B cell (primary cell): ENCODE results near the gene ADAR. TPM values are rescaled to one million over a fixed set of nuclear protein-coding genes. Genes with fewer than 3 reads are reported as not detected.

Experiments used
- ATAC-seq: fragments of 200-7000 bp; cut with Tn5 transposase; one replicate; pipeline ENCODE4 v1.10.0; 2021; ENCODE audit warnings: low read depth, mild to moderate bottlenecking, moderate number of reproducible peaks, moderate library complexity
- CTCF ChIA-PET: fragments of 350-600 bp; sonication (Branson Sonifier 250); formaldehyde crosslinking; loops from one replicate; lab custom pipeline; 2021; ENCODE audit warnings: antibody characterized with exemption, inconsistent platforms; lab: Charles Lee
- POLR2A ChIA-PET: fragments of 350-600 bp; sonication (Branson Sonifier 250); formaldehyde crosslinking; loops from one replicate; lab custom pipeline; 2021; ENCODE audit warnings: antibody characterized with exemption; lab: Charles Lee
- DNase-seq: peaks from one replicate; pipeline ENCODE4 v3.0.0; 2013
- H2AFZ ChIP-seq: 2 replicates; pipeline ENCODE4 v1.6.1; 2012; ENCODE audit warnings: mild to moderate bottlenecking, low read depth, low read length; ENCODE audit not compliant: insufficient read depth, poor library complexity, severe bottlenecking
- H3K27ac ChIP-seq, 2 donors: 1 replicate in 1 of 2; 2 replicates in 1 of 2; pipeline ENCODE4 v1.5.1; 2012 to 2013; ENCODE audit warnings: low read length in 2 of 2, mild to moderate bottlenecking in 2 of 2, moderate library complexity in 1 of 2
- H3K27me3 ChIP-seq, 4 experiments: fragments of 200-600 bp in 1 of 4; sonication (generic) in 1 of 4; replicated peaks in 1 of 4; 1 replicate in 2 of 4; 2 replicates in 2 of 4; pipeline versions ENCODE4 v1.6.1 to v1.7.0; 2013 to 2016; ENCODE audit warnings: low read length in 3 of 4, mild to moderate bottlenecking in 2 of 4, mixed read lengths in 1 of 4, moderate library complexity in 1 of 4; ENCODE audit not compliant: insufficient read depth in 4 of 4, control insufficient read depth in 3 of 4; ENCODE audit errors: control extremely low read depth in 1 of 4
- H3K36me3 ChIP-seq, 2 experiments: replicated peaks in 1 of 2; 1 replicate in 1 of 2; 2 replicates in 1 of 2; pipeline versions ENCODE4 v1.6.1 to v1.7.1; 2013; ENCODE audit warnings: low read length in 1 of 2; ENCODE audit not compliant: insufficient read depth in 2 of 2, control insufficient read depth in 1 of 2; ENCODE audit errors: control extremely low read depth in 1 of 2, extremely low read depth in 1 of 2
- H3K4me1 ChIP-seq, 2 donors: fragments of 200-600 bp in 1 of 2; sonication (generic) in 1 of 2; 1 replicate in 1 of 2; 2 replicates in 1 of 2; pipeline versions ENCODE4 v1.5.1 to v1.6.1; 2013 to 2017; ENCODE audit warnings: low read length in 2 of 2; ENCODE audit not compliant: control insufficient read depth in 2 of 2, insufficient read depth in 2 of 2
- H3K4me2 ChIP-seq: replicated peaks from 2 replicates; pipeline ENCODE3; 2012; ENCODE audit warnings: mild to moderate bottlenecking, low read depth, low read length; ENCODE audit not compliant: poor library complexity, severe bottlenecking
- H3K4me3 ChIP-seq, 5 experiments: fragments of 200-600 bp in 1 of 5; sonication (generic) in 1 of 5; 1 replicate in 3 of 5; 2 replicates in 2 of 5; pipeline versions ENCODE4 v1.5.1 to v1.7.0; 2011 to 2016; ENCODE audit warnings: low read length in 4 of 5, mild to moderate bottlenecking in 4 of 5, low read depth in 2 of 5, control low read depth in 1 of 5, moderate library complexity in 1 of 5; ENCODE audit not compliant: insufficient read depth in 1 of 5; ENCODE audit errors: control extremely low read depth in 1 of 5, extremely low read depth in 1 of 5
- H3K79me2 ChIP-seq: fragments of 200-600 bp; sonication (generic); one replicate; pipeline ENCODE4 v1.6.0; 2016; ENCODE audit warnings: low read length; ENCODE audit not compliant: control insufficient read depth, insufficient read depth
- H3K9ac ChIP-seq: fragments of 200-600 bp; sonication (generic); 2 replicates; pipeline ENCODE4 v1.6.1; 2017; ENCODE audit warnings: mild to moderate bottlenecking, low read length, moderate library complexity
- H3K9me3 ChIP-seq, 3 donors: one replicate each; pipeline versions ENCODE4 v1.6.1 to v1.7.1; 2013; ENCODE audit warnings: low read length in 2 of 3; ENCODE audit not compliant: control insufficient read depth in 2 of 3, insufficient read depth in 1 of 3; ENCODE audit errors: control extremely low read depth in 1 of 3
- H4K20me1 ChIP-seq: 2 replicates; pipeline ENCODE4 v1.6.0; 2012; ENCODE audit warnings: mild to moderate bottlenecking, low read length; ENCODE audit not compliant: insufficient read depth, control insufficient read depth, poor library complexity, severe bottlenecking
- H3K27ac Mint-ChIP-seq: one replicate; pipeline ENCODE4 v1.8.0; 2021; ENCODE audit warnings: mixed read lengths
- H3K27me3 Mint-ChIP-seq: one replicate; pipeline ENCODE4 v1.8.0; 2021; ENCODE audit warnings: mixed read lengths
- H3K4me1 Mint-ChIP-seq: one replicate; pipeline ENCODE4 v1.8.0; 2021; ENCODE audit warnings: mixed read lengths
- H3K4me3 Mint-ChIP-seq: one replicate; pipeline ENCODE4 v1.8.0; 2021; ENCODE audit warnings: mixed read lengths
- H3K9me3 Mint-ChIP-seq: one replicate; pipeline ENCODE4 v1.8.0; 2022; ENCODE audit warnings: mixed read lengths; ENCODE audit not compliant: insufficient read depth
- CTCF ChIP-seq: fragments of 200-600 bp; IDR thresholded peaks from one replicate; pipeline ENCODE4 v1.8.0; 2022; ENCODE audit warnings: antibody characterized with exemption, mild to moderate bottlenecking
- EZH2 ChIP-seq: IDR thresholded peaks from 2 replicates; pipeline ENCODE4 v1.6.1; 2012; ENCODE audit warnings: borderline replicate concordance, low read depth, mild to moderate bottlenecking, moderate library complexity, low read length; ENCODE audit not compliant: insufficient read depth, poor library complexity, severe bottlenecking
- WGBS: methylation state at CpG from one replicate; pipeline ENCODE4 v1.1.5; 2013; ENCODE audit warnings: missing lambda C conversion rate; ENCODE audit not compliant: insufficient coverage; 5-methylcytosine and 5-hydroxymethylcytosine counted together
- intact Hi-C: fragments of 100-400 bp; cut with micrococcal nuclease; formaldehyde crosslinking; loops from one replicate; pipeline ENCODE4 v1.10.0; 2022
- polyA plus RNA-seq: library from polyadenylated mRNA; depleted of rRNA; stranded (reverse); fragments of >200 nt; gene quantifications from 2 replicates; pipeline ENCODE4 v1.2.3, GENCODE V29; 2012
- total RNA-seq, 2 donors: library from RNA; stranded (reverse); fragments of 120-200 nt in 1 of 2; gene quantifications; 1 replicate in 1 of 2; 2 replicates in 1 of 2; pipeline versions ENCODE4 v1.2.3 to v1.2.4, GENCODE V29; 2013 to 2022

ADAR gene
- total and polyA plus RNA-seq, 2 donors (not counting 1 experiment from before 2014, with no cell fraction given), result 64.9 to 241 TPM

GRCh38 chr1:154620751-154621150, 12.8 kb upstream of the ADAR start:
- peaks cover 1 to 4% of the 10 kb centered on the region in 2 experiments for H3K36me3 ChIP-seq
- no peak overlapping the region for H3K4me3 Mint-ChIP-seq
- ChIA-PET POLR2A (interaction anchor here (1.1 kb wide), 1 partner anchor 12 kb away, joined by 6 read pairs; no protein-coding TSS in a partner anchor), CTCF (interaction anchor here (0.7 to 1.2 kb wide), 3 partner anchors 10 to 367 kb away, joined by 3 to 5 read pairs (median 4); no protein-coding TSS in a partner anchor)
- H3K27me3 ChIP-seq, result no peaks in the 10 kb centered on the region
- H3K9ac ChIP-seq, result no peak overlapping the region
- H3K4me2 ChIP-seq, result no peak overlapping the region
- no peaks in the 10 kb centered on the region for H3K27me3 Mint-ChIP-seq
- H3K9me3 ChIP-seq, result no peaks in the 10 kb centered on the region
- H3K27ac ChIP-seq, result no peak overlapping the region
- H2AFZ ChIP-seq, result no peak overlapping the region
- H3K9me3 Mint-ChIP-seq, result no peaks in the 10 kb centered on the region
- no peak overlapping the region for H3K27ac Mint-ChIP-seq
- DNase-seq (no peak), ATAC-seq (no peak)
- H3K4me1 Mint-ChIP-seq, result peaks cover 38% of the 10 kb centered on the region
- peaks cover 92% of the 10 kb centered on the region for H3K79me2 ChIP-seq
- TF ChIP-seq EZH2 (no peak), CTCF (no peak)
- WGBS, result no CpG with 5 or more reads among the region's 3 CpGs
- peaks cover 42% of the 10 kb centered on the region for H4K20me1 ChIP-seq
- no peak overlapping the region for H3K4me3 ChIP-seq
- intact Hi-C loops, result no loop called here
- H3K4me1 ChIP-seq, result no peaks in the 10 kb centered on the region

- DNase-seq (no peak), ATAC-seq (no peak)
- no CpG with 5 or more reads among the region's 5 CpGs for WGBS
- ChIA-PET POLR2A (interaction anchor here (1.1 kb wide), 1 partner anchor 11 kb away, joined by 6 read pairs; no protein-coding TSS in a partner anchor), CTCF (no interaction called here)
- Mint-ChIP-seq H3K4me1 (peaks cover 31% of the 10 kb centered on the region), H3K27me3 (no peaks in the 10 kb centered on the region), H3K9me3 (no peaks in the 10 kb centered on the region), H3K4me3 (no peak overlapping the region), H3K27ac (no peak overlapping the region)
- no peak overlapping the region for H3K27ac ChIP-seq
- peaks cover 53% of the 10 kb centered on the region for H4K20me1 ChIP-seq
- H3K9ac ChIP-seq, result no peak overlapping the region
- intact Hi-C loops, result no loop called here
- no peak overlapping the region for H2AFZ ChIP-seq
- H3K79me2 ChIP-seq, result peaks cover 92% of the 10 kb centered on the region
- no peak overlapping the region for H3K4me3 ChIP-seq
- H3K9me3 ChIP-seq, result no peaks in the 10 kb centered on the region
- no peak for TF ChIP-seq EZH2
- TF ChIP-seq CTCF, result no peak
- no peaks in the 10 kb centered on the region for H3K4me1 ChIP-seq
- peaks cover 1 to 4% of the 10 kb centered on the region in 2 experiments for H3K36me3 ChIP-seq
- H3K27me3 ChIP-seq, result no peaks in the 10 kb centered on the region
- H3K4me2 ChIP-seq, result no peak overlapping the region
Observed at GRCh38 chr1:154619181-154619948, 11.4 kb upstream of the ADAR start.
